HepG2 (cell line): ENCODE results near the gene CRK. TPM values are rescaled to one million over a fixed set of nuclear protein-coding genes. Genes with fewer than 3 reads are reported as not detected.

Experiments
- FOXK1 ChIP-seq: sonication (generic); formaldehyde crosslinking; IDR thresholded peaks from 2 replicates; pipeline ENCODE4 v1.4.0; 2020; ENCODE audit warnings: low read depth, missing genetic modification reagents, borderline replicate concordance
- NFKBIZ ChIP-seq: IDR thresholded peaks from 2 replicates; pipeline ENCODE4 v1.6.1; 2018; ENCODE audit warnings: missing genetic modification reagents, missing compliant biosample characterization
- ONECUT2 ChIP-seq: sonication (generic); formaldehyde crosslinking; IDR thresholded peaks from 2 replicates; pipeline ENCODE4 v1.4.0; 2020; ENCODE audit warnings: missing genetic modification reagents
- POGZ ChIP-seq: sonication (generic); formaldehyde crosslinking; IDR thresholded peaks from 2 replicates; pipeline ENCODE4 v1.4.0; 2020; ENCODE audit warnings: mild to moderate bottlenecking, missing genetic modification reagents
- RFX5 ChIP-seq: IDR thresholded peaks from 2 replicates; pipeline ENCODE4 v1.6.1; 2011; ENCODE audit warnings: low read depth, low read length, improper control_type of control experiment
- SIX4 ChIP-seq: sonication (generic); formaldehyde crosslinking; IDR thresholded peaks from 2 replicates; pipeline ENCODE4 v1.4.0; 2020; ENCODE audit warnings: missing genetic modification reagents
- TBX2 ChIP-seq: sonication (generic); formaldehyde crosslinking; IDR thresholded peaks from 2 replicates; pipeline ENCODE4 v1.5.0; 2020; ENCODE audit warnings: missing genetic modification reagents, mild to moderate bottlenecking, borderline replicate concordance
- ZNF713 ChIP-seq: sonication (generic); formaldehyde crosslinking; IDR thresholded peaks from 2 replicates; pipeline ENCODE4 v1.4.0; 2020; ENCODE audit warnings: mild to moderate bottlenecking, missing genetic modification reagents
- ZNF749 ChIP-seq: sonication (generic); formaldehyde crosslinking; IDR thresholded peaks from 2 replicates; pipeline ENCODE4 v1.8.0; 2022; ENCODE audit warnings: mild to moderate bottlenecking, missing genetic modification reagents, moderate library complexity, borderline replicate concordance
- ZNF766 ChIP-seq: sonication (generic); formaldehyde crosslinking; IDR thresholded peaks from 2 replicates; pipeline ENCODE4 v1.5.0; 2020; ENCODE audit warnings: missing genetic modification reagents, borderline replicate concordance
- ZNF816 ChIP-seq: sonication (generic); formaldehyde crosslinking; IDR thresholded peaks from 2 replicates; pipeline ENCODE4 v1.8.0; 2022; ENCODE audit warnings: missing genetic modification reagents, mild to moderate bottlenecking, borderline replicate concordance
- ZNF879 ChIP-seq: sonication (generic); formaldehyde crosslinking; IDR thresholded peaks from 2 replicates; pipeline ENCODE4 v1.8.1; 2023; ENCODE audit warnings: missing genetic modification reagents
- ZSCAN12 ChIP-seq: sonication (generic); formaldehyde crosslinking; IDR thresholded peaks from 2 replicates; pipeline ENCODE4 v1.9.0; 2021; ENCODE audit warnings: mild to moderate bottlenecking, missing genetic modification reagents
- ZZZ3 ChIP-seq: sonication (generic); formaldehyde crosslinking; IDR thresholded peaks from 2 replicates; pipeline ENCODE4 v1.4.0; 2020; ENCODE audit warnings: missing genetic modification reagents, mild to moderate bottlenecking, borderline replicate concordance
- polyA plus RNA-seq, 8 experiments: library from polyadenylated mRNA; depleted of rRNA in 3 of 8; stranded (reverse) in 7 of 8; unstranded in 1 of 8; fragments of >200 nt; fragmentation: Illumina TruSeq in 4 of 8; extraction: Trizol in 4 of 8; gene quantifications; 2 replicates each; pipeline versions ENCODE4 v1.2.1 to v1.2.3, GENCODE V29; 2011 to 2016; ENCODE audit warnings: low read depth in 4 of 8, missing spikeins in 1 of 8, mixed read lengths in 1 of 8; ENCODE audit not compliant: insufficient read depth in 1 of 8
- total RNA-seq, 5 experiments: library from RNA; depleted of rRNA; stranded (reverse); fragments of >200 nt; fragmentation: Illumina TruSeq; extraction: Trizol; gene quantifications; 2 replicates each; pipeline ENCODE4 v1.2.3, GENCODE V29; 2016; ENCODE audit warnings: low read depth in 1 of 5
- TF ChIP-seq, protein P1 (sequence below): sonication (generic); formaldehyde crosslinking; IDR thresholded peaks from 2 replicates; pipeline ENCODE4 v1.5.1; 2020; ENCODE audit warnings: mild to moderate bottlenecking, missing genetic modification reagents
- TF ChIP-seq, protein P2 (sequence below): sonication (generic); formaldehyde crosslinking; IDR thresholded peaks from 2 replicates; pipeline ENCODE4 v1.4.0; 2020; ENCODE audit warnings: mild to moderate bottlenecking, low read depth, missing genetic modification reagents
- TF ChIP-seq, protein P3 (sequence below): sonication (generic); formaldehyde crosslinking; conservative IDR thresholded peaks from 2 replicates; pipeline ENCODE4 v1.8.0; 2022; ENCODE audit warnings: low read depth, missing genetic modification reagents
- TF ChIP-seq, protein P4 (sequence below): sonication (generic); formaldehyde crosslinking; IDR thresholded peaks from 2 replicates; pipeline ENCODE4 v1.4.0; 2020; ENCODE audit warnings: missing genetic modification reagents
- TF ChIP-seq, protein P5 (sequence below): IDR thresholded peaks from 2 replicates; pipeline ENCODE4 v1.6.1; 2016; ENCODE audit warnings: mild to moderate bottlenecking
- TF ChIP-seq, protein P6 (sequence below): sonication (generic); formaldehyde crosslinking; IDR thresholded peaks from 2 replicates; pipeline ENCODE4 v1.4.0; 2020; ENCODE audit warnings: mild to moderate bottlenecking, missing genetic modification reagents

CRK gene
- total and polyA plus RNA-seq, 2 of the 13 experiments (the other 11 are each of a cell fraction or from before 2014, with no cell fraction given), result 47.4 to 54.2 TPM

DNA sequence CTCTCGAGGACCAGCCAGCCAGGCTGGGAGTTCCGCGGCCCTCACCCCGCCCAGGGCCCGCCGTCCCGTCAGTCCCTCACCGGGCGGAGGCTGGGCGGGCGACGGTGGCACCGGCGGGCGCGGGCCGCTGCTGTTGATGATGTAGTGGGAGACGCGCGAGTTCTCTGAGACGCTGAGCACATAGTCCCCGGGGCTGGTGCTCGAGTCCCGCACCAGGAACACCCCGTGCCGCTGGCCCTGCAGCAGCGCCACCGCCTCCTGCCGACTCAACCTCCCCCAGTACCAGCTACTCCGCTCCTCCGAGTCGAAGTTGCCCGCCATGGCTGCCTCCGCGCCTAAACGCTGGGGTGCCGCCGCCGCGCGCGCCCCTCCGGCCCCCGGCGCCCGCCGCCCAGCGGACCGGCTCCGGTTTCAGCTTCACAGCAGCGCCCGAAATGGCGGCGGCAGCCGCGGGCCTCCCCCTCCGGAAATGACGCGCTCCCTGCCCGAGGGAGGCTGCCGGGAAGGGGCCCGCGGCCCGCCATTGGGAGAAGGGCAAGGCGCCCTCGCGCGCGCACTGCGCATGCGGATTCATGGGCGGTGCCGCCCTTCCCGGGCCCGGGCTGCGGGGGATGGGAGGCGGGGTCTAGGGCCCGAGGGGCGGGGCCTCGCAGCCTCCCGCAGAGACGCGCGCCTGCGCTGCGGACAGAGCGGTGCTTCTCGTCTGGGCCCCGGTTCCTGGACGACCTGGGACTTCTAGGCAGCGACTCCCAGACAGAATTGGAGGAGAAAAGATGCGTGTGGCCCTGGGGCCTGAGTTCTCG, at the start of gene CRK (continued):
- TF ChIP-seq, protein P1, sequence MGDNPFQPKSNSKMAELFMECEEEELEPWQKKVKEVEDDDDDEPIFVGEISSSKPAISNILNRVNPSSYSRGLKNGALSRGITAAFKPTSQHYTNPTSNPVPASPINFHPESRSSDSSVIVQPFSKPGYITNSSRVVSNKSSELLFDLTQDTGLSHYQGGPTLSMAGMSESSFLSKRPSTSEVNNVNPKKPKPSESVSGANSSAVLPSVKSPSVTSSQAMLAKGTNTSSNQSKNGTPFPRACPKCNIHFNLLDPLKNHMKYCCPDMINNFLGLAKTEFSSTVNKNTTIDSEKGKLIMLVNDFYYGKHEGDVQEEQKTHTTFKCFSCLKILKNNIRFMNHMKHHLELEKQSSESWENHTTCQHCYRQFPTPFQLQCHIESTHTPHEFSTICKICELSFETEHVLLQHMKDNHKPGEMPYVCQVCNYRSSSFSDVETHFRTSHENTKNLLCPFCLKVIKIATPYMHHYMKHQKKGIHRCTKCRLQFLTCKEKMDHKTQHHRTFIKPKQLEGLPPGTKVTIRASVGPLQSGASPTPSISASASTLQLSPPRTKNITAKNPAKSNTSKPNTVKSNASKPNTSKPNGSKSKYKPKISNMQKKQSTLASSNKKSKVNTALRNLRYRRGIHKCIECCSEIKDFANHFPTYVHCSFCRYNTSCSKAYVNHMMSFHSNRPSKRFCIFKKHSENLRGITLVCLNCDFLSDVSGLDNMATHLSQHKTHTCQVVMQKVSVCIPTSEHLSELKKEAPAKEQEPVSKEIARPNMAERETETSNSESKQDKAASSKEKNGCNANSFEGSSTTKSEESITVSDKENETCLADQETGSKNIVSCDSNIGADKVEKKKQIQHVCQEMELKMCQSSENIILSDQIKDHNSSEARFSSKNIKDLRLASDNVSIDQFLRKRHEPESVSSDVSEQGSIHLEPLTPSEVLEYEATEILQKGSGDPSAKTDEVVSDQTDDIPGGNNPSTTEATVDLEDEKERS, result no peak
- TF ChIP-seq ZZZ3 (CRISPR knock-in tag) (no peak), FOXK1 (peak; percentile 44; the same call in 1 of the 2 replicates), ZNF816 (0 out of 2 replicates have a peak, but pooled peaks have one; percentile 16), RFX5 (0 out of 2 replicates have a peak, but pooled peaks have one; percentile 9), POGZ (CRISPR knock-in tag) (no peak), ZSCAN12 (CRISPR knock-in tag) (no peak), ZNF766 (CRISPR knock-in tag) (no peak), NFKBIZ (0 out of 2 replicates have a peak, but pooled peaks have one; percentile 23), TBX2 (0 out of 2 replicates have a peak, but pooled peaks have one; percentile 34), ZNF749 (CRISPR knock-in tag) (no peak), ZNF713 (no peak), ONECUT2 (no peak), ZNF879 (CRISPR knock-in tag) (peak; percentile 83; the same call in 1 of the 2 replicates), SIX4 (CRISPR knock-in tag) (no peak)
- TF ChIP-seq, protein P2, sequence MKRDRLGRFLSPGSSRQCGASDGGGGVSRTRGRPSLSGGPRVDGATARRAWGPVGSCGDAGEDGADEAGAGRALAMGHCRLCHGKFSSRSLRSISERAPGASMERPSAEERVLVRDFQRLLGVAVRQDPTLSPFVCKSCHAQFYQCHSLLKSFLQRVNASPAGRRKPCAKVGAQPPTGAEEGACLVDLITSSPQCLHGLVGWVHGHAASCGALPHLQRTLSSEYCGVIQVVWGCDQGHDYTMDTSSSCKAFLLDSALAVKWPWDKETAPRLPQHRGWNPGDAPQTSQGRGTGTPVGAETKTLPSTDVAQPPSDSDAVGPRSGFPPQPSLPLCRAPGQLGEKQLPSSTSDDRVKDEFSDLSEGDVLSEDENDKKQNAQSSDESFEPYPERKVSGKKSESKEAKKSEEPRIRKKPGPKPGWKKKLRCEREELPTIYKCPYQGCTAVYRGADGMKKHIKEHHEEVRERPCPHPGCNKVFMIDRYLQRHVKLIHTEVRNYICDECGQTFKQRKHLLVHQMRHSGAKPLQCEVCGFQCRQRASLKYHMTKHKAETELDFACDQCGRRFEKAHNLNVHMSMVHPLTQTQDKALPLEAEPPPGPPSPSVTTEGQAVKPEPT (CRISPR knock-in tag), result 0 out of 2 replicates have a peak, but pooled peaks have one; percentile 48
- TF ChIP-seq, protein P3, sequence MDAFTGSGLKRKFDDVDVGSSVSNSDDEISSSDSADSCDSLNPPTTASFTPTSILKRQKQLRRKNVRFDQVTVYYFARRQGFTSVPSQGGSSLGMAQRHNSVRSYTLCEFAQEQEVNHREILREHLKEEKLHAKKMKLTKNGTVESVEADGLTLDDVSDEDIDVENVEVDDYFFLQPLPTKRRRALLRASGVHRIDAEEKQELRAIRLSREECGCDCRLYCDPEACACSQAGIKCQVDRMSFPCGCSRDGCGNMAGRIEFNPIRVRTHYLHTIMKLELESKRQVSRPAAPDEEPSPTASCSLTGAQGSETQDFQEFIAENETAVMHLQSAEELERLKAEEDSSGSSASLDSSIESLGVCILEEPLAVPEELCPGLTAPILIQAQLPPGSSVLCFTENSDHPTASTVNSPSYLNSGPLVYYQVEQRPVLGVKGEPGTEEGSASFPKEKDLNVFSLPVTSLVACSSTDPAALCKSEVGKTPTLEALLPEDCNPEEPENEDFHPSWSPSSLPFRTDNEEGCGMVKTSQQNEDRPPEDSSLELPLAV, result no peak
- TF ChIP-seq, protein P4, sequence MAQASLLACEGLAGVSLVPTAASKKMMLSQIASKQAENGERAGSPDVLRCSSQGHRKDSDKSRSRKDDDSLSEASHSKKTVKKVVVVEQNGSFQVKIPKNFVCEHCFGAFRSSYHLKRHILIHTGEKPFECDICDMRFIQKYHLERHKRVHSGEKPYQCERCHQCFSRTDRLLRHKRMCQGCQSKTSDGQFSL (CRISPR knock-in tag), result peak; percentile 90
- TF ChIP-seq, protein P5, sequence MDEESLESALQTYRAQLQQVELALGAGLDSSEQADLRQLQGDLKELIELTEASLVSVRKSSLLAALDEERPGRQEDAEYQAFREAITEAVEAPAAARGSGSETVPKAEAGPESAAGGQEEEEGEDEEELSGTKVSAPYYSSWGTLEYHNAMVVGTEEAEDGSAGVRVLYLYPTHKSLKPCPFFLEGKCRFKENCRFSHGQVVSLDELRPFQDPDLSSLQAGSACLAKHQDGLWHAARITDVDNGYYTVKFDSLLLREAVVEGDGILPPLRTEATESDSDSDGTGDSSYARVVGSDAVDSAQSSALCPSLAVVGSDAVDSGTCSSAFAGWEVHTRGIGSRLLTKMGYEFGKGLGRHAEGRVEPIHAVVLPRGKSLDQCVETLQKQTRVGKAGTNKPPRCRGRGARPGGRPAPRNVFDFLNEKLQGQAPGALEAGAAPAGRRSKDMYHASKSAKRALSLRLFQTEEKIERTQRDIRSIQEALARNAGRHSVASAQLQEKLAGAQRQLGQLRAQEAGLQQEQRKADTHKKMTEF (CRISPR knock-in tag), result no peak; the same call in 1 of the 2 replicates
- TF ChIP-seq, protein P6, sequence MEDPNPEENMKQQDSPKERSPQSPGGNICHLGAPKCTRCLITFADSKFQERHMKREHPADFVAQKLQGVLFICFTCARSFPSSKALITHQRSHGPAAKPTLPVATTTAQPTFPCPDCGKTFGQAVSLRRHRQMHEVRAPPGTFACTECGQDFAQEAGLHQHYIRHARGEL (CRISPR knock-in tag), result no peak
